ENCODE results near the gene HESX1.

Gene HESX1

DNA sequence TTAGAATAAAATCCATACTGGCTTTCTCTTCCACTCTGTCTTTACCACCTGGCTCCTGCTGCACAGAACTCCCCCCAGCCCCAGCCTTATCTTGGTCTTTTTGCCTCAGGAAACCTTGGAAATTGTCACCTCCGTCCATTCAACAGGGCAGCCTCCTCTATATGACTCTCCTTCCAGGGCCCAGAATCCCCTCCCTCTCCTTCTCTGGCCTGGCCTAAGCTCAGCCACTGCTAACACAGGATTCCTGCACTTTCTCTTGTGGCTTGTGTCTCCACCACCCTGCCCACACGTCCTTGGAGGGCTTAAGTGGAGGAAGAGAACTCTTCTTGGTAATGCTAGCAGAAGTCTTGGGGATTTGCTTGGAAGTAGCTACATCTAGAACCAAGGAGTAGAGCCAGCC is 33.1 kb downstream of the HESX1 start:
- DNase-seq: no peak

DNA sequence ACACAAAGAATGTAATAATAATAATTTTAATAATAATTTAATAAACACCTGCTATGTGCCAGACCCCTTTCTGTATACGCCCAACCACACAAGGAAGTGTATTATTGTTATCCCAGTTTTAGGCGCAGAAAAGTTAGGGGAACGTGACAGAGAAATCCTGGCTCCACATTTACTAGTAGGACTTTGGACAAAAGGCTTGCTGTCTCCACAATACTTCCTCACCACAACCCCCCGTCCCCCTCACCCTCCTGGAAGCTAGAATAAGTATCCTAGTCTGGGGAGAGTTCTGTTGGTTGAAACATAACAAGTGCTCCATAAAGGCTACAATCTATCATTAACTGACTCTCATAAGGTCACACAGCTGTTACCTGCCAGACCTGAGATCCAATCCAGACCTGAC is 34.1 kb downstream of the HESX1 start:
- no peak for DNase-seq

DNA sequence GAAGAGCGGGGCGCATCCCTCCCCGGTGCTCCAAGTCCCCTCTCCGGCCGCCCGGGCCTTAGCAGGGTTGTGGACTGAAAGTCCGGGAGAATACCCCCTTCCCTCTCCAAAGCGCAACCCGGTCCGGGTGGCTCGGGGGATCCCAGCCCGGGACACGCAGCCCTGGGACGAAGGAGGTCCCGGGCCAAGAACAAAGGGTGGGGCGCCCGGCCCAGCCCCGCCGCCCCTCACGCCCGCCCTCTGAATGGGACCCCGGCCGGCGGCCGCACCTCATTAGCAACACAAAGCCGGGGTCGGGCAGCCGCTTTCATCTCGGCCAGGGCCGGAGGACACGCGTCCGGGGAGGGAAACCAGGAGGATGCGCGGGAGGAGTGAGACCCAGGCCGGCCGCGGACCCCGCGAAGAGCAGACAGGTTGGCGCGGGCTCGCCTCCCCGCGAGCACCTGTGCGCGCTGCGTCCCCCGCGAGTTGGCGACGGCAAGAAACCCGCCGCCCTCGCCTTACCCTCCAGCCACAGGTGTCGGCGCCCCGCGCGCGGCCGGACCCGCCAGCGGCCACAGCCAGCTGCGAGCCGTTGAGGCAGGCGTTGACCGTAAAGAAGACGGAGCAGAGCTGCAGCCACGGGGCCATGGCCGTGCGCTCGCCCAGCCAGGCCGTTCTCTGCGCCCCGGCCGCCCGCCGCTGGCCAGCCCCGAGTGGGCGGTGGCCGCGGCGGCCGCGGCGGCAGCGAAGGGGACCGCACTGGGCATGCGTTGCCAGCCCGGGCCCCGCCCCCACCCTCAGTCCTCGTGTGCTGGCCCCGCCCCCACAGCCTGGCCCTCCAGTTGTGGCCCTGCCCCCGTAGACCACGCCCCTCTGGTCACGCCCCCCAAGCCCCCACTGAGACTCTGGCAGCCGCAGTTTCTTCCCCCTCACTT is 34.9 kb downstream of the HESX1 start, which contains the start of gene IL17RD:
Gene IL17RD, minus strand, starts transcription at position 697 of the 917 bp plus-strand sequence. Its CDS starts 67 bp downstream, at position 630.
- peak; percentile 82 for DNase-seq

DNA sequence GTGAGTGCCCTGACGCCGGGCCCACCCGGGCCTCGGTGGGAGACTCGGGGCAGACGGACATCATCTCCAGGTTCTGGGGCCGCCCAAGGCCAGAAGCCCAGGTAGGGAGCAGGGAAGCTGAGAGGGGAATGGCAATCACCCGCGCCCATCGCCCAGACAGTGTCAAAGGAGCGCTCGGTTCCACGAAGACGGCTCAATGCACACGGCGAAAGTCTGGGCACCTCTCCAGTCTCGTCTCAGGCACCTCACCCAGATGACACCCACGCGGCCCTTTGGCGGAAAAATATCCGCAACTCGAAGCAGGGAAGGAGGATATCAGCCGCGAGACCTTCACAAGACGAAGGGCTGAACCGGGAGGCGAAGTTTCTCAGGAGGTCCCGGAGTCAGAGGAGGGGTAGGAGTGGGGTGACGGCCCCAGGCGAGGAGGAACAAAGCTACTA is 35.5 kb downstream of the HESX1 start:
- DNase-seq: peak; percentile 53

DNA sequence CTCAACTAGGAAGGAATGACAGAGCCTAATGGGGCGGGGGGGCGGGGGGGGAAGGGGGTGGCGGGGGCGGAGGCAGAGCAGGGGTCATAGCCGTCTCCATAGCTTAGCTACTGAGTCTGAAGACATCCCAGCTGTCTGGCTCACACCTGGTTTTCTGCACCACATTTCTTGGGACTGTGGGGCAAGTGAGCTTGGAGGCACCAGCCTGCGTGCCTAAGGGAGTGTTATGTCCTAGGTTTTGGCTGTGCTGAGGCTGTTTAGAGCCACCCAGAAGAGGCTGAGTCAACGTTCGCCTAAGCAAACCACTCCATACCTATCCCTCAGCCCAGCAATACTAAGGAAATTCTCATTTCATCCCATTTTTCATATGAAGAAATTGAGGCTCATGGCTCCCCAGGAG is 36.0 kb downstream of the HESX1 start:
- no peak for DNase-seq

DNA sequence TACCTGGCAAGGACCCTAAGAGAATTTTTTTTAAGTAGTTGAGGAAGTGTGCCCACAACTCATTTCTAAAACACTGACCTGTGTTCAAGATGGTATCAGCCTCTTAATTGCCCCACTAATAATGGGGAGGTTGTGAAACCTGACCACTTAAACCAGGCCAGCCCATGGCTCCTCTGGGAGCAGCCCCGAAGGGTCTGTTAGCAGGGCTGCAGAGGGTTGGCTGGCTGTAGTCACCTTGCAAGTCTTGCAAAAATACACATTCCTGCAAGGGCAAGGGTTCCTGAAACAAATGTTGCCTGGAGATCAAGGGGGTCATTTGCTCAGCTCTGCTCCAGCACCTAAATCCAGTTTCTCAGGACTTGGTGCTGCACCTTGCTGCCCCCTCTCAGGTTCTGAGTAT is 37.9 kb downstream of the HESX1 start:
- no peak for DNase-seq

DNA sequence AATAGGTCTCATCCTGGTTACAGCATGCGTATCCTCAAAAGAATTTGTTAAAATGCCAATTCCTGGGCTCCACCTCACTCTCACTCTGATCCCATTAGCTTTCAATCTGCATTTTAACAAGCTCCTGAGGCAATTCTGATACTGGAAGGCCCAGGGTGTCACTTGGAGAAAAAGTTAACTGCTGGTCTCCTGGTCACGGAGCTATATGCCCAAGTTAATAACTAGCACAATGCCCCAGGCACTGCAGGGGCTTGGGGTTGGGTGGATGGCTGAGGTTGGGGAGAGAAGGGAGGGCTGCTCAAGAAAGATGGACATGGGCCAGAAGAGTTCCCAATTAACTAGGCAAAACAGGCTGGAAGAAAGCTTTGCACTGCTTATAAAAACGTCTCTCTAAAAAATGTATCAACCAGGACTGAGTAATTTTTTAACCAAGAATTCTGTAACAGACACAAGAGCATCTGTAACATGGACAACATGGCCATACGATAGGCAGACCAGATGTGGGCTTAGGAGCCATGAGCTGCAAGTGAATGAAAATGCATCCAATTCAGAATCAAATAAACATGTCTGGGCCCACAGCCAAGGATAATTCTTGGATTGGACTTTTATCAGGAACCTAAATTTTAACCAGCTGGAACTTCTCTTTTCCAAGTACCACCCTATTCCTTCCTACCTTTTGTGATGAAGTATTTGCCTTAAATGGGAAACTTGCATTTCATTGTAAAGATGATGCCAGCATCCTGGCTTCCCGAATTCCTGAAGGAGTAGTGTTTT is 38.8 kb downstream of the HESX1 start:
- DNase-seq: no peak

DNA sequence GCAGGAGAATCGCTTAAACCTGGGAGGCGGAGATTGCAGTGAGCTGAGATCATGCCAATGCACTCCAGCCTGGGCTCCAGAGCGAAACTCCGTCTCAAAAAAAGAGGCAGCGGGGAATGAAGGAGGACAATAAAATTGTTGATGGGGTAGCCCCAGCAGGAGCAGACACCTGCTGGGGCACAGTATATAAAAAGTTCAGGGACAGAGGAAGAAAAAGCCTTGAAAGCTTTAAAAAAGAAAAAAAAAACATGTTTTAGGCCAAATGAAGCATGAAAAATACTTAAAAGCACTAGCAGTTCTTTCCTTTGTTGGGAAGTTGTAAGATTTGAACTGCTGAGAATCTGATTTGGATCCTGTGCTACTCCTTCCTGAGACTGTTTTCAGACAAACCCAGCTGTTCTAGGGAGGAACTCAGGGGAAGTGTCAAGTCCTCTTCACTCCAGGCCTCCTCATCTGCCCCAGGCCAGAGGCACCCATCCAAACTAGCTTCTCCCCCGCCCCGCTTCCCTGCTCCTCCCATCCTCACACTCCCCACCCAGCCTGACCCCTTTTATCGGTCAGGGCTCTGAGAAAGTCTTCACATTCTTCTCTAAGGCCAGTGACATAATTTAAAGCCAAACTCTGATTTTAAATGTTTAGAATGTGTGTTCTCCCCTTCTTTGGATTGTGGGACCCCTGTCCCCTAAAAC is 39.6 kb downstream of the HESX1 start:
- DNase-seq: no peak

DNA sequence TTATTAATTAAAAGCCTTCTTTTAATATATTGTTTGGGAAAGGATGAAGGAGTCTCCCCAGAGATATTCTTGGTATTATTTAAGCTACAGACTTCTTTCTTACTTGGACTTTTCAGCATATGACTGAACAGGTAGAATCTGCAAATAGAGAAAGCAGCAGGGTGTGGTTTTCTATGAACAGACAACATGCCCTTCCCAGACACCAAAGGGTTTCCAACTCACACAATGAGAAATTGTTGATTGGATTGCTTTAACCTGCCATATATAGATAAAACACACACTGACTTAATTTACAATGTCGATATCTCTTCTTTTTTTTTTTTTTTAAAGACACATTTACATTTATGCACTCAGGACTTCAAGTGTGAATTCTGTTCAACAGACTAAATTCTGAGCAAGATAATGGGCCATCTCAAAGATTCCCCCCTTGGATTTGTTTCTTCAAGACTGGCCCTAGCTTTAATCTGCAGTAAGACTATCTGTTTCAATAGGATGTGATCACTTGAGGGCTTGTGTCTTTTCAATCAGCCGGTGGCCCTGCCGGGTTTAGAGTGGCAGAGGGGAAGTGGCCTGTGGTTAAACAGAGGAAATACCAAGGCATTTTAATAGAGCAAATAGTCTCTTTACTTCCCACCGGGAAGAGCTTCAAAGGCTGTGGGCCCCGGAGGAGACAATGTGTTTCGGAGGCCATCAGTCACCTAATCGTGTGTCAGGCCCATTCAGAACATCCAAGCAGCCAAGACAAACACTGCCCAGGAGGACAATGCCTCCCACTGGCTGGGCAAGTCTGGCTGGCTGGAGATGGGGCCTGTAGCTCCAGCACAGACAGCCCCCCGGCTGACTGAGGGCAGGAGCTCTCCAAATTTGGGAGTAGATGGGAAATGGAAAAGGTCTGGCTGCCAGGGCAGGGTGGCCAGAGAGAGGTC is 40.7 kb downstream of the HESX1 start:
- no peak for DNase-seq

DNA sequence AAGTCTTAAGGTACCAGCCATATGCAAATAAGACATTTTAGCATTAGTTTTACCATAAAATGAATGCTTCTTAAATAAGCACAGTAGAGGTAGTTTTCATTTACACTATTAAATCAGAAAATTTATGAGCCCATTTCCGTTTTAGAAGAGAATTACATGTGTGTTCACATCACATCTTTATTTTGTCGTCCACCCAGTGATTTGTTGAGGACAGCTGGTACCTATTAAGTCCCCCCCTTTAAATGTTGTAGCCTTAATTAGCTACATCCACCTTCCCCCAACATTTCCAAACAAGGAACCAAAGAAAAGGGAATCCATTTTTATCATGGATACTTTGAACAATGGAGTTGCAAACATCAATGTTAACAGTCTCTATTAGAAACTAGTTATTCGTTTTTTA is 41.5 kb downstream of the HESX1 start:
- DNase-seq: no peak

DNA sequence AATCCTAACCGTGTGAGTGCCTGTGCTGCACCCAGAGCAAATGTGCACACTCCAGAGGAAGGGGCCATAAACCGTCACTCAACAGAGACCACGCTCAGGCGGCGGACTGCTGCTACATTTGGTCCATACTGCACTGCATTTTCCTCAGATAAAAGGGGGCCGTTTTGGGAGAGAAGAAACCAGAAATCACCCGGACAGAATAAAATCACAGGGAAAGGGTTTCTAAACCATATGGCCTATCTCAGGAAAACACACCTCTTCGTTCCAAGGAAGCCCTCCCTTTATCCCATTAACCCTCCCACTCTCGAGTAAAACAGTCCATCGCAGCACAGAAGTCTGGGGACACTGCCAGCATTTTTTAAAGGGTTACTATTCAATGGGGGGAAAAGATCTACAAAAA is 42.2 kb downstream of the HESX1 start:
- no peak for DNase-seq

DNA sequence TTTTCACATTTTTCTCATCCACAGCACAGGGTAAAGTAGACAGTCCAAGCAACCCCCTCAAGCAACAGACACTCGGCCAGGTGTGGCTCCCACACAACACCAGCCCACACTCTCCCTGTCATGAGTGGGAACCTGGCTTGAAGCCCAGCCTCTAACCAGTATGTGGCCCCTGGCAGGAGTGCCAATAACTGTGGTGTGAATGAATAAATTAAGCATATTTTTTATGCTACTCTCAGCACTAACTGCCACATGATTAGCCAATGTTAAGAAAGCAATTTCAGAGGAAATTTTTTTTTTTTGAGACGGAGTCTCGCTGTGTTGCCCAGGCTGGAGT is 44.5 kb downstream of the HESX1 start:
- no peak for DNase-seq

DNA sequence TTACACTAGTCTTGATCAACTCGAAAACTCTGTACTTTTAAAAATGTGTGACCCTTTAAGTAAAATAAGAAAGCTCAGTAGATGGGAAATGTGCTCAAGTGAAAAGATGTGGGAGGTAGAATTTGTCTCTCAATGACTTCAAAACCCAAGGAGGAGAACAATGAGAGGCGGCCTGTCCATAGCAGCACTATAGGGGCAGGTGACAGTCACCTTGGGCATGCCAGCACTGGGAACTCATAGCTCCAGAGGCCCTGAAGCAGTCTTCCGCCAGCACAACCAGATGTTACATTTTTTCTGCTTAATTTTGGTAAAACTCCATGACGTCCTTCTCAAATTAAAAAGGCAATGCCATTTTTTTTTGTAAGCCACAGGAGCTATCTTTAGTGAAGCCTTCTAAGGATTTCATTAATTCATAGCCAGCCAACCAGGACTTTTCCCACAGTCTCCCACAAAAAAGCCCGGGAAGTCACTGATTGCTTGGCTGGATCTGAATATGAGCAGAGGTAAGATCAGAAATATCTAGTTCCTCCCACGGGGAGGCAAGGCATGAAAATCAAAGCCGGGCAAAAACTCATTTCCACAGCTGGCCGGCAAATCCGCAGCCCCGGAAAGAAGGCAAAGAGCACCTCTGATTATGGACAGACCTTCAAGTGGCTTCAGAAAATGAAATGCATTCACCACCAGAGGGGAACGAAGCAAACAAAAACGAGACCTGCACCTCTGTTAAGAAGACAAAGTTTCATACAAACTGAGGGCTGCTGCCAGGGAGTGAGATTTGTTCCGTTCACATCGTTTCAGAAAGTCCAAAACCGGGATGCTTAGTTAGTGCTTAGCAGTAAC is 45.1 kb downstream of the HESX1 start:
- DNase-seq: no peak

DNA sequence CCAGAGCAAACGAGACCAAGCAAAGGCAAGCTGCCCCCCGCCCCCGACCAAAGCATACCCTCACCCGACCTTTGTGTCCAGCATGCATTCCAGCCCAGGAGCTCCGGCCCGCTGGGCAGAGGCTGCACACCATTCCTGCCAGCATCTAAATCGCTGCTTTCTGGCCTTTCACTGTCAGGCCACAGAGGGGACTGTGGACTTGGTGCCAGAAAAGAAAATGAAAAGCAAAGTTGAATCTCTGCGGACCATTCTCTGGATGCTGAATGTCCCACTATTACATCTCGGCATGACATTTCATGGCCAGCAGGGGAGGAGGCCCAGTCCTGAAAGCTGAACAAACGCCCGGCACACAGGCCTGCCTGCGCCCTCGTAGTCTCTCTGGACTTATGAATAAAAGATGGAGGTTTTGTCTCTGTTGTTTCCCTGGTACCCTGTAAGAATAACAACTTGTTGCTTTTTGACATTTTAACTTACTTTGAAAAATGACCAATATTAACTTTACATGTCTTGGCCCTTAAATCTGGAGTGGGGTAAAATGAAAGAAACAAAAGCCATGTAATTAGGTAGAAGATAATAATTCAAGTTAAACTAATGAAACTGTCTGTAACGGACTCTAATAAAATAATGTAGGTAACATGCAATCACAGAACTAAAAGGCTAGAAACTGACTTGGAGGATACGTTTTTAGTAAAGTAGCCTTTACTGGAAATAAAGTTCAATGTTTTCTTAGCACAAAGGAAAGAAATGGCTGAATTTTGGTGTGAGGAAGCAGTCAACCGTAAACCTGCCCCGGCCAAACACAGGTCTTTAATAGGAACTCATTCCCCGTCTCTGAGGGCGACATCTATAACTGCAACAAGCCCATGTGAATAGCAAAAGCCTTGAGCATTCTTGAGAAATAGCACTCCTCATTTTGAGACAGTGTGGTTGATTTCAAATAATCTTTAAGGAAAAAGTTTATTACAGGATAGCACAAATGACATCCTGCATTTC is 47.3 kb downstream of the HESX1 start:
- no peak for DNase-seq

DNA sequence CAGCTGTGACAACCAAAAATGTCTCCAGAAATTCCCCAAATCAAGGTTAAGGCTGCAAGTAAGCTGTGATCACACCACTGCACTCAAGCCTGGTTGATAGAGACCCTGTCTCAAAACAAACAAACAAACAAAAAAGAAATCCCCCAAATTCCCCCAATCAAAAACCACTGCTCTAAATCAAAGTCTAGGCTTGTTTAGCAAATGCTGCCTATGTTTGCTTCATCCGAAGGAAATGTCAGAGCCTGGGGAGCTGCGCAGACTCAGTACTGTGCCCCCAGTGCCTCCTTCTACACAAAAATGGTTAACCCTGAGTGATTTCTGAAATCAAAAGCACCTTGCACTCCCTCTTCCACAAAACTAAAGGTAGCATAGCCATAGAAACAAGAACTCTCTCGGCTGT is 48.0 kb downstream of the HESX1 start:
- DNase-seq: no peak

DNA sequence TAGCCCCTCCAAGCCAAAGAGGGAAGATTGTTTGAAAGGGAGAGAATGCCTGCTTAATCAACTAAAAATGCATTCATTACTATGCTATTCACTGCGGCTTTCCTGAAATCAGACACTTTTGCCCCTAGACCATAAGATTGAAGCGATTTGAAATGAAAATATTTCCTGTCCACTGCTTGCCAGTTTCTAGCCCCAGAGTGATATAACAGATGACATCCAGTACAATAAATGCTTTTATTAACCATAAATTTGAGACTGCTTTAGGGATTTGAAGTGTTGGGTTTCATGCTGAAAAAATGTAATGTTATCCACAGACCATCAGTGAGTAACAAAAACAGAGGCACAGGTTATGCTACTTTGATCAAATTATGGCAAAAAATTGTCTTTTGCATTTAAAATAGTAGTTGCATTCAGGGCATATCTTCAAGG is 48.7 kb downstream of the HESX1 start:
- DNase-seq: no peak

DNA sequence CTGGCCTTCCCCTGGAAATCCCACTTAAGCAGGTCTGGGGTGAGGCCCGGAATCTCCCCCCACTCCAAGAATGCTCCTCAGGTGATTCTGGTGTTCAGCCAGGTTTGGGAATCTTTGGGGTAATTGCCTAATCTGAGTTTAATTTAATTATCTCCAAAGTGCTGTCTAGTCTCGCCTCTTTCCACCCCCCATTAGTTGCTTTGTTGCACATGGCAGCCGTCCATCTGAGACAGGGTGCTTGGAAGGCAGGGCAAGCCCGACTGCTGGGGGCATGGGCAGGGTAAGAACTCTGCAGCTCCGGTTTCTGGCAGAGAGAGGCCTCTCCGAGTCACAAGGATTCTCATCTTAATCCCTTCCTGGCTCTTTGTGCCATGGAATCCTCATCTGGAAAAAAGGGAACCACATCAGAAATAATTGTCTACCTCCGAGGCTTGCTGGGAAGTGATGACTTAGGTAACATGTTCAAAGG is 49.6 kb downstream of the HESX1 start:
- DNase-seq: no peak

Measured in stimulated activated CD8-positive, alpha-beta memory T cell treated with anti-CD3 and anti-CD28 coated beads, Interleukin-4, amount 100 ng/mL, for 48 hours (primary cell).